GM12872 (cell line): ENCODE results near the gene DMRTA1.

Experiments used
- TF ChIP-seq, protein P1 (sequence below): IDR thresholded peaks from 3 replicates; pipeline ENCODE4 v1.5.1; 2011; ENCODE audit warnings: low read depth, mild to moderate bottlenecking, low read length, moderate library complexity; ENCODE audit not compliant: insufficient read depth

The DMRTA1 gene

DNA sequence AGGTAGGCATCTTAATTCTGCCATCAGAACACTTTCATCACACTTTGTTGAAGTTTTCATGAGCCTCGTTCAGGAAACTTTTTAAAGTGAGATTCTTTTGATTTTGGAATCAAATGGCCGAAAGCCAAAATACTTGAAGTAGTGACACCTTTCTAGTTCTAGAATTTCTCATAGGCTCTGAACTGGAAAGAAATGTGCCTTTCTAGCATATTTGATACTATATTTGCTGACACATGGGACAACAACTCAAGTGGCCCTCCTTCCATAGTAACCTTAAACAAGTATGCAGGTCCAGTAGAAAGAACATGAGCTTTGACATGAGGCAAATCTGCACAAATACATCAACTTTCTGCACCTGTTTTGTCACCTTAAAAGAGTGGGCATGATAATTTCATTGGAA is 22.0 kb upstream of the DMRTA1 start:
- TF ChIP-seq, protein P1, sequence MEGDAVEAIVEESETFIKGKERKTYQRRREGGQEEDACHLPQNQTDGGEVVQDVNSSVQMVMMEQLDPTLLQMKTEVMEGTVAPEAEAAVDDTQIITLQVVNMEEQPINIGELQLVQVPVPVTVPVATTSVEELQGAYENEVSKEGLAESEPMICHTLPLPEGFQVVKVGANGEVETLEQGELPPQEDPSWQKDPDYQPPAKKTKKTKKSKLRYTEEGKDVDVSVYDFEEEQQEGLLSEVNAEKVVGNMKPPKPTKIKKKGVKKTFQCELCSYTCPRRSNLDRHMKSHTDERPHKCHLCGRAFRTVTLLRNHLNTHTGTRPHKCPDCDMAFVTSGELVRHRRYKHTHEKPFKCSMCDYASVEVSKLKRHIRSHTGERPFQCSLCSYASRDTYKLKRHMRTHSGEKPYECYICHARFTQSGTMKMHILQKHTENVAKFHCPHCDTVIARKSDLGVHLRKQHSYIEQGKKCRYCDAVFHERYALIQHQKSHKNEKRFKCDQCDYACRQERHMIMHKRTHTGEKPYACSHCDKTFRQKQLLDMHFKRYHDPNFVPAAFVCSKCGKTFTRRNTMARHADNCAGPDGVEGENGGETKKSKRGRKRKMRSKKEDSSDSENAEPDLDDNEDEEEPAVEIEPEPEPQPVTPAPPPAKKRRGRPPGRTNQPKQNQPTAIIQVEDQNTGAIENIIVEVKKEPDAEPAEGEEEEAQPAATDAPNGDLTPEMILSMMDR = no peak

DNA sequence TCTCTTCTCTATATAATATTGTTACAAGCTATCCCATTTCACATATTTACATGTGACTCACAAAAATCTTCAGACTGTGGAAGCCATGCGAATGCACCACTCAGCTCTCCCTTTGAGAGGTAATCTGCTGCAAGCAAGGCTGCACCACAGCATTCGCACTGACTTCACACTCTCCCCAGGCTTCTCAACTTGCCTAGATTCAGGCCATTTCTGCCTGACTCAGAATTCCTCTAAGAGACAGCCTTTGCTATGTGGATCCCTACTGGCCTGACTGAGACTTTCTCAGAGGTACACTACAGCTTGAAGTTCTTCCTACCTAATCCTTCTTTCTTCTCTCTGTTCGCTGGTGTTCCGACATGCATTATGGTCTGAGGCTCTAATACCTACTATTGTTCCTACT is 21.1 kb upstream of the DMRTA1 start:
- TF ChIP-seq, protein P1 = no peak

DNA sequence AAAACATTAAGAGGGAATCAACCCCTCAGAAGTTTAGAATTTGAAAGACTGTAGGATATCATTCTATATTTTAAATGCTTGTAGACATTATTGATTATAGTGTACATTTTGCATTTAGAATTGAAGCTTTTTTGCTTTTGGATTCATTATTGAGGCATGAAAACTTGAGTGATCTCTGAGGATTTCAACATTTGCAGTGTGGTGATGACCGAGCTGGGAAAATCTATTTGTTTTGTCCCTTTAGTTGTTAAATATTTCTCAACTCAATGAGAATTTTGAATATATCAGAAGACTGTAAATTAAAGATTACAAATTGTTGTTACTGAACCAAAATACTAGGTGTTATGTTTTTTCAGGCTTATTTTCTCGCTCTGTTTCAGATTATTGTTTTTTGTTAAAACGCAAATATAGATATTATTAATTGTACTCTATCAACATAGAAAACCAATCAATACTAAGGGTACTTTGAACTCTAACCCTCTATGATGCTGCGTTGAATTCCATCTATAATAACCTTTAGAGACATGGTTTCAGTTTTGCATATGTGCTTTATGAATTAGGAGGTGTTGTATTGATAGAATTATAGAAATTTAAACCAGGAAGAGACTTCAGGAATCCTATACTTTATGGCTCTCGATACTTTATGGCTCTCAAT is 19.3 kb upstream of the DMRTA1 start:
- TF ChIP-seq, protein P1 = no peak

DNA sequence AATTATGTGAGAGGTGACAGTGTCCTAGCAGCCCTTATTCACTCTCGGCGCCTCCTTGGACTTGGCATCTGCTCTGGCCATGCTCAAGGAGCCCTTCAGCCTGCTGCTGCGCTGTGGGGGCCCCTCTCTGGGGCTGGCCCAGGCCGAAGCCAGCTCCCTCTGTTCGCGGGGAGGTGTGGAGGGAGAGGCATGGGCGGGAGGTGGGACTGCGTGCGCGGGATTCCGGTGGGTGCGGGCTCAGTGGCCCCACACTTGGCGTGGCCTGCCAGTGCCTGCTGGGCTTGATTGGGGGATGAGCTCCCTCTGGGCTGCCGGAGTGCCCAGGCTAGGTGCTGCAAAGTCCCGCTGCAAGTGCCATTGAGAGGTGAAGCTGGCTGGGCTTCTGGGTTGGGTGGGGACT is 12.9 kb upstream of the DMRTA1 start:
- TF ChIP-seq, protein P1 = no peak

DNA sequence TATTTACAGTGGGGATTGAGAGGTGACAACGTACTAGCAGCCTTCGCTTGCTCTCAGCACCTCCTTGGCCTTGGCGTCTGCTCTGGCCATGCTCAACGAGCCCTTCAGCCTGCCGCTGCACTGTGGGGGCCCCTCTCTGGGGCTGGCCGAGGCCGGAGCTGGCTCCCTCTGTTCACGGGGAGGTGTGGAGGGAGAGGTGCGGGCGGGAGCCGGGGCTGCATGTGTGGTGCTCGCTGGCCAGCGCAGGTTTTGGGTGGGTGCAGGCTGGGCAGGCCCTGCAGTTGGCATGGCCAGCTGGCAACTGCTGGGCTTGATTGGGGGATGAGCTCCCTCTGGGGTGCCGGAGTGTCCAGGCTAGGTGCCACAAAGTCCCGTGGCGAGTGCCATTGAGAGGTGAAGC is 5.8 kb upstream of the DMRTA1 start:
- TF ChIP-seq, protein P1 = no peak

DNA sequence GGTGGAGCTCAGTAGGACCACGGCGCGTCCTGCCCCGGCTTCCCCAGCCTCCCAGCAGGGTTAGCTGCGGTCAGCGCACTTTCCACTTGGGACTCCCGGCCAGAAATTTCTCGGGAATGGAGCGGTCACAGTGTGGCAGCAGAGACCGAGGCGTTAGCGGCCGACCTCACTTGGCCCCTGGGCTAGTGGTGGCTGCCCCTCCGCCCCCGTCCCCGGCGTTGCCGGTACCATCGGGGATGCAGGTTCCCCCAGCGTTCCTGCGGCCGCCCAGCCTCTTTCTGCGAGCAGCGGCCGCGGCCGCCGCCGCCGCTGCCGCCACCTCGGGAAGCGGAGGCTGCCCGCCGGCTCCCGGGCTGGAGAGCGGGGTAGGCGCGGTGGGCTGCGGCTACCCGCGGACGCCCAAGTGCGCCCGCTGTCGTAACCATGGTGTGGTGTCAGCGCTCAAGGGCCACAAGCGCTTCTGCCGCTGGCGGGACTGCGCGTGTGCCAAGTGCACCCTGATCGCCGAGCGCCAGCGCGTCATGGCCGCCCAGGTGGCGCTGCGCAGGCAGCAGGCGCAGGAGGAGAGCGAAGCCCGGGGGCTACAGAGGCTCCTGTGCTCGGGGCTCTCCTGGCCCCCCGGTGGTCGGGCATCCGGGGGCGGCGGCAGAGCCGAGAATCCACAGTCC is 460 bp downstream of the DMRTA1 start:
- TF ChIP-seq, protein P1 = 0 out of 3 replicates have a peak, but pooled peaks have one; percentile 6

DNA sequence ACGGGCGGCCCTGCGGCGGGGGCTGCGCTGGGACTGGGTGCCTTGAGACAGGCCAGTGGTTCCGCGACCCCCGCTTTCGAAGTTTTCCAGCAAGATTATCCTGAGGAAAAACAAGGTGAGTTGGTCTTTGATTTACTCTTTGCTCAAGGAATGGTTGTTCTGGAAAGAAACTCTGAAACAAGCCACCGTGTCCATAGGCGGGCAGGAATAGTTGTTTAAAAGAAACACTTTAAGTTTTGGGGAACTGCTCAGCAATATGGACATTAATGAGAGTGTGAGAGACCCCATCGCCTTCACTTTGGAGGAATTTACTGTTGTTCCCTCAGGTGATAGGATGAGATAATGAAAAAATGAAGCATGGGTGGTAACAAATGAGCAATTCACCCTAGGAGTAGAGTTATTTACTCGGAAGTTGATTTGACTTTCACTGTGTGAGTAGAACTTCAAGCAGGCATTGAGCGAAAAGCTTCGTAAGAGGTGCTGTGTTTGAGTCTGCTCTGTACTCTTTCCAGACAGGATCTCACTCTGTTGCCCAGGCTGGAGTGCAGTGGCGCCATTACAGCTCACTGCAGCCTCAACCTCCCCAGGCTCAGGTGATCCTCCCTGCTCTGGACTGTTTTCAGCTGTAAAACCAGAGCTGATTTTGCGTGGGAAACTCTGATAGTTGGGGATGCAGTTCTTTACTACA is 1.1 kb downstream of the DMRTA1 start:
- TF ChIP-seq, protein P1 = no peak
